Kidney epithelial cell (primary cell): Measurements from ENCODE around the gene PPM1L. TPM values are rescaled to one million over a fixed set of nuclear protein-coding genes. Genes with fewer than 3 reads are reported as not detected.

Source experiments
- DNase-seq: peaks from one replicate; pipeline ENCODE4 v3.0.0-alpha.2; 2010; ENCODE audit warnings: low read depth
- H3K27me3 ChIP-seq: 2 replicates; pipeline ENCODE4 v1.6.0; 2011; ENCODE audit warnings: low read length; ENCODE audit not compliant: control insufficient read depth, insufficient read depth
- H3K36me3 ChIP-seq: 2 replicates; pipeline ENCODE4 v1.5.1; 2011; ENCODE audit warnings: low read length; ENCODE audit not compliant: control insufficient read depth, insufficient read depth
- H3K4me3 ChIP-seq: 2 replicates; pipeline ENCODE4 v1.5.1; 2011; ENCODE audit warnings: low read depth, mild to moderate bottlenecking, control low read depth, low read length
- total RNA-seq: library from RNA; depleted of rRNA; stranded (reverse); fragments of >200 nt; gene quantifications from 2 replicates; pipeline ENCODE4 v1.2.3, GENCODE V29; 2015
- TF ChIP-seq, protein P1 (sequence below): IDR thresholded peaks from 2 replicates; pipeline ENCODE4 v1.5.1; 2011; ENCODE audit warnings: mild to moderate bottlenecking, moderate library complexity, low read length, control low read depth, inconsistent platforms; ENCODE audit not compliant: insufficient read depth, poor library complexity, severe bottlenecking

The PPM1L gene
- total RNA-seq, 1 donor from 2014 or later, result 11.1 TPM

DNA sequence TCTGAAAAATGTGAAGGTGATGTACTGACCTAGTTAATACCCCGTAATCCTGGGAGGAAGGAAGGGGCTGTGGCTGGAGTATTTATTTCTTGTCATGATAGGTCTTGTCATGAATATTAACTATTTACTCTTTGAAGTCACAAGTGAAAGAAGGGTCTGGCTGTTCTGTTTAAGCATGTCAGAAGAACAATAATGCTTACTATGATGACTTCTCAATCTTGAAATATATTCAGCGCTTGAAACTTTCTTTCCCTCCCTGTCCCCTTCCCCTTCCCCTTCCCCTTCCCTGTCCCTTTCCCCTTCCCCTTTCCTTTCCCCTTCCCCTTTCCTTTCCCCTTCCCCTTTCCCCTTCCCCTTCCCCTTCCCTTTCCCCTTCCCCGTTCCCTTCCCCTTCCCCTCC lies 153.9 kb downstream of the PPM1L start:
- no peaks in the 10 kb centered on the region for H3K36me3 ChIP-seq
- TF ChIP-seq, protein P1, sequence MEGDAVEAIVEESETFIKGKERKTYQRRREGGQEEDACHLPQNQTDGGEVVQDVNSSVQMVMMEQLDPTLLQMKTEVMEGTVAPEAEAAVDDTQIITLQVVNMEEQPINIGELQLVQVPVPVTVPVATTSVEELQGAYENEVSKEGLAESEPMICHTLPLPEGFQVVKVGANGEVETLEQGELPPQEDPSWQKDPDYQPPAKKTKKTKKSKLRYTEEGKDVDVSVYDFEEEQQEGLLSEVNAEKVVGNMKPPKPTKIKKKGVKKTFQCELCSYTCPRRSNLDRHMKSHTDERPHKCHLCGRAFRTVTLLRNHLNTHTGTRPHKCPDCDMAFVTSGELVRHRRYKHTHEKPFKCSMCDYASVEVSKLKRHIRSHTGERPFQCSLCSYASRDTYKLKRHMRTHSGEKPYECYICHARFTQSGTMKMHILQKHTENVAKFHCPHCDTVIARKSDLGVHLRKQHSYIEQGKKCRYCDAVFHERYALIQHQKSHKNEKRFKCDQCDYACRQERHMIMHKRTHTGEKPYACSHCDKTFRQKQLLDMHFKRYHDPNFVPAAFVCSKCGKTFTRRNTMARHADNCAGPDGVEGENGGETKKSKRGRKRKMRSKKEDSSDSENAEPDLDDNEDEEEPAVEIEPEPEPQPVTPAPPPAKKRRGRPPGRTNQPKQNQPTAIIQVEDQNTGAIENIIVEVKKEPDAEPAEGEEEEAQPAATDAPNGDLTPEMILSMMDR, result no peak
- H3K27me3 ChIP-seq, result no peaks in the 10 kb centered on the region
- no peak overlapping the region for H3K4me3 ChIP-seq
- DNase-seq, result no peak

DNA sequence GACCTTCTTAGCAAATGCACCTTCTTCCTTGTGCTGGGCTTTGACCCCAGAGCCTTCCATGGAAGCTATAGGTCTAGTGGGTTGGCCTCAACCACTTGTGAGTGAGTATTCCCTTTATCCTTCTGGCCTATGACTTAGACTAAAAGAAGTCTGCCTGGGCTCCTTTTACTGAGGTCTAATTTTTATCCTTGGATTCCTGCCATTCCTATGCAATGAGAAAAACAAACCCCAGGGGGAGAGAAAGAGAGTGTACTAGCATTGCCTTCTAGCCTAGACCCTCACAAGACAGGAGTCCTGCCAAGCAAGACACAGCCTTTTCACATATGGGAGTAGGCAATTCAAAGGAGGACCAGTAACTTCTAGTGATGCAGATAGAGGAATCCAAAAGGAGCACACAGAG lies 155.4 kb downstream of the PPM1L start:
- DNase-seq, result no peak
- TF ChIP-seq, protein P1, result no peak

DNA sequence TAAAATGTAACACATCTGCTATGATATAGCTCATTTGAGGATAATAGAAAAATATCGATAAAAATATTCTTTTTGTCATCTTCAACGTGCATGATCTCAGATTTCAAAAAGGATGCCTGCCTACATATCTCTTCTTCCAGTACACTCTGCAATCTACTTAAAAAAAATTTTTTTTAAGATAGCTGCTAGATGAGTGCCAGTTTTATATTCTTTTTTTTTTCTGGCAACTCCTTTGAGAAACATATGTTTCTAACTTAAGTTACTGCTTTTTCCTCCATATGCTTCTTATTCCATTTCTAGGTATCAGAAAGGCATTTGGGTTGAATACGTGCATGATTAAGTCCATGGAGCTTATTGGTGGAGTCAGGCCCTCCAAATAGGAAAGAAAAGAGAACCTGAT lies 160.4 kb downstream of the PPM1L start:
- Histone ChIP-seq H3K4me3 (no peak overlapping the region), H3K36me3 (no peaks in the 10 kb centered on the region), H3K27me3 (no peaks in the 10 kb centered on the region)
- DNase-seq, result no peak
- TF ChIP-seq, protein P1, result no peak

More for the DNA sequence above, 155.4 kb downstream of the PPM1L start:
- H3K36me3 ChIP-seq, result no peaks in the 10 kb centered on the region
- H3K4me3 ChIP-seq, result no peak overlapping the region
- H3K27me3 ChIP-seq, result no peaks in the 10 kb centered on the region

DNA sequence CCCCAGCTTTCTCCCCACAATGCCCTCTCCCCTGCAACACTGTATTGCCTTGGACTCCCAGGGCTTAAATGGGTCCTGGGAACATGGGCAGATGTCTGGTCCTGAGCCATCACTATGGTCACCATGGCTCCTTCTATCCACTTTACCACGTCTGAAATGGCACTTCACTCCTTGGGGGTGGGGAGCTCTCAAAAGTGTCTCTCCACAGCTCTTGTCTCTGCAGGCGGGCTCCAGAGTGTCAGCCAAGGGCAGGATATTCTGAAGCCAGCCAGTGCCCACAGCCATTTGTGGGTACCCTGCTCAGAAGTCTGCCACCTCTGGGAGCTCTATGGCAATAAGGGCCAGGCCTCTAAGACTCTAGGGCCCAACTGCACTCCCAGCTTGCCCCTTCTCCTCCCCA lies 163.9 kb downstream of the PPM1L start:
- TF ChIP-seq, protein P1, result no peak
- no peaks in the 10 kb centered on the region for H3K27me3 ChIP-seq
- H3K36me3 ChIP-seq, result no peaks in the 10 kb centered on the region
- no peak for DNase-seq
- no peak overlapping the region for H3K4me3 ChIP-seq

DNA sequence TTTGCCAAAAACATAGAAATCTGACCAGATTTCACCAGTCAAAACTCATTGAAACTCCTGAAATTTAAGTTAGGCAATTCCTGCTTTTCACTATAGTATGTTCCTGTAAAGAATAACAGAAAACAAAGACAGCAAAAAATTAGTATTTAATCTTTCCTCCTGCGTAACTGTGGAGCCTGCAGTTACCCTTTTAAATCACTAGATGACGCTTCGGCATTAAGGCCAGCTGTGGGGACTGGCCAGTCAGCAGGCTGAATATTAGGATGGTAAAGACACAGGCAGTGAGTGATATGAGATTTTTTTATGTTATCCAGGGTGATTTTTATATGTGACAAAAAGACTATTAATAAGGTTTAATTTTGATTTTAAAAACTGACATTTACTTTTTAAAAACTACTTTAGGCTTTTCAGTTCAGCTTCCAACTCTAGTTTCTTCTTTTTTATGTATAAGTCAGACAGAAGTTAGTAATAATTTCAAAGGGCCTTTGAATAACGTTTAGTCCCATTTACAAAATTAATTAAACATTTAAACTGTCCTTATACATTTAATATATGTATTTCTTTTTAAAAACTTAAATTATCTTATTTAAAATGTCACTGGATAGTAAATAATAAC lies 165.1 kb downstream of the PPM1L start:
- DNase-seq, result no peak
- H3K36me3 ChIP-seq, result no peaks in the 10 kb centered on the region
- no peaks in the 10 kb centered on the region for H3K27me3 ChIP-seq
- H3K4me3 ChIP-seq, result no peak overlapping the region
- TF ChIP-seq, protein P1, result peak; percentile 85

DNA sequence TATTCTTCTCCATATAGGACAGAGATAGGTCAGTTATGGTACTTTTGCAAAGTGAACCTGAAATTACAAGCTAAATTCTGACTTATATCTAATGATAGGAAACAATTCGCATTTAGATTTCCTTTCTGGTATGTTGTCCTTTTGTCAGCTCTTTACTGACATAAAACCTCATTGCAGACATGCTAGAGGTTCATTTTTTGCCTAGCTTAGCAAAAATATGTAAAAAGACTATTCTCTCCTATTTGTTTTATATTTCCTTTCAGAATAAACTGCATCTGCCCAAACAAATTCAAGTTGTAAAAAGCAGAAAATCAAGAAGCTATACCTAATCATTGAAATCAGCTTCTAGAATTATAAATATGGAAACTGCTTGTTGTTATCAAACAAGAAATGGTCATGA lies 168.7 kb downstream of the PPM1L start:
- no peak overlapping the region for H3K4me3 ChIP-seq
- no peak for DNase-seq
- TF ChIP-seq, protein P1, result no peak
- H3K36me3 ChIP-seq, result no peaks in the 10 kb centered on the region
- no peaks in the 10 kb centered on the region for H3K27me3 ChIP-seq
